GM19328 (cell line): ENCODE measurements around the gene BCKDK.
"Not testable (repeated sequence)": the region's sequence is repeated elsewhere in the genome, so short reads cannot be mapped to it uniquely, and the experiment has no call there.

Experiments
- ATAC-seq: cut with Tn5 transposase; IDR thresholded peaks from one replicate; pipeline ENCODE4 v1.9.1; 2021; ENCODE audit warnings: mild to moderate bottlenecking, moderate library complexity; ENCODE audit not compliant: unreplicated experiment

Gene BCKDK

DNA sequence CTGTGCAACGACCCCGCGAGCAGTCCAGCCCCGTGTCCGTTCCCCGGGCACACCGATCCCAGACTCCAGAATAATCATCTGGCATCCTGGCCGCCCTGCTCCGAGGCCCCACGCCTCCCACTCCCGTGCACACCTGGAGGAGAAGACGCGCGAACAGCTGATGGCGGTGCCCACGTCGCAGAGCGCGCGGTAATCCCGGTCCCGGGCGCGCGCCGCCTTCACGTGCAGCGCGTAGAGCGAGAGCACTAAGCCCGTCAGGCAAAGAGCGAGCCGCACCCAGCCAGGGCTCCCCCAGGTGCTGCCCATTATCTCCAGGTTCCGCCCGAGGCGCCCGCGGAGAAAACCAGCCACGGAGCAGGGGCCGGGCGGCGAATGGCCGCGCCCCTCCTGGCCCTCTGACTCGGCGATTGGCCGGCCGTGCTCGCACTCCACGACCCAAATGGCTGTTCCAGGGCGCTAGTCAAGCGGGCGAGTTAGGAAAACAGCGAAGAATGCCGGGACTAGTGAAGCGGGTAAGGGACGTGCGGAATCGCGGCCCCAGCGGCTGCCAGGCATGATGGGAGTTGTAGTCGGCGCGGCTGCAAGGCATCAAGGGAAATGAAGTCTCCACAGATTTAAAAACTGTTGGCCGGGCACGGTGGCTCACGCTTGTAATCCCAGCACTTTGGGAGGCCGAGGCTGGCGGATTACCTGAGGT lies 13.6 kb upstream of the BCKDK start, which contains the start of gene VKORC1:
Gene VKORC1, minus strand, starts transcription at position 374 of the 697 bp plus-strand sequence. Its CDS starts 68 bp downstream, at position 306.
- peak; percentile 61 for ATAC-seq

DNA sequence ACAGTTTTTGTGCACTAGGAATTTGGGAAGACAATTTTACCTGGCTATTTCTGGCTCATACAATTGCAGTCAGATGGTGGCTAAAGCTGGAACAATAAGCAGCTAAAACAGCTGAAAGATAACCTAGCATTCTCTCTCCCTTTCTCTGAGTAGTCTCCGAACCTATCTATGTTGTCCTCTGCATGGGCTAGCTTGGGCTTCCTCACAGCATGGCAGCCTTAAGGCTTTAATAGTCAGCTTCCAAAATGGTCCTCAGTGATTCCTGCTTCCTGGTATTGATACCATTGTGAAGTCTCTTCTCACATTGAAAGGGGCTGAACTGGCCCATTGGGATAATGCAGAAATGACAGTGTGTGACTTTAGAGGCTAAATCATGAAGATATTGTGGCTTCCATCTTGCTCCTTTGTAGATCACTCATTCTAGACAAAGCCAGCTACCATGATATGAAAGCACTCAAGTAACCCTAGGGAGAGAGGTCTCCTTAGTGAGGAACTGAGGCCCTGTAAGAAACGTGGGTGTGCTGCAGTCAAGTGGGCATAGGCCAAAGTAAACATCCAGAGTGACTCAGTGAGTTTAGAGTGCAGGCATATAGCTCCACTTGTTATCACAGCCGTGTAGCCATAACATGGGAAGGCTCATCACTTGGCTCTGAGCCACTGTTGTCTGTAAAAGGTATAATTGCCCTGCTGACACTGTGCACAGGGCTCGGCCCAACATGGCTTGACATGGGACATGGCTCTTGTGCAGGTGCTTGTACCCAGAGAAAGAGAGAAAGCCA lies 8.1 kb upstream of the BCKDK start:
- ATAC-seq: no peak

DNA sequence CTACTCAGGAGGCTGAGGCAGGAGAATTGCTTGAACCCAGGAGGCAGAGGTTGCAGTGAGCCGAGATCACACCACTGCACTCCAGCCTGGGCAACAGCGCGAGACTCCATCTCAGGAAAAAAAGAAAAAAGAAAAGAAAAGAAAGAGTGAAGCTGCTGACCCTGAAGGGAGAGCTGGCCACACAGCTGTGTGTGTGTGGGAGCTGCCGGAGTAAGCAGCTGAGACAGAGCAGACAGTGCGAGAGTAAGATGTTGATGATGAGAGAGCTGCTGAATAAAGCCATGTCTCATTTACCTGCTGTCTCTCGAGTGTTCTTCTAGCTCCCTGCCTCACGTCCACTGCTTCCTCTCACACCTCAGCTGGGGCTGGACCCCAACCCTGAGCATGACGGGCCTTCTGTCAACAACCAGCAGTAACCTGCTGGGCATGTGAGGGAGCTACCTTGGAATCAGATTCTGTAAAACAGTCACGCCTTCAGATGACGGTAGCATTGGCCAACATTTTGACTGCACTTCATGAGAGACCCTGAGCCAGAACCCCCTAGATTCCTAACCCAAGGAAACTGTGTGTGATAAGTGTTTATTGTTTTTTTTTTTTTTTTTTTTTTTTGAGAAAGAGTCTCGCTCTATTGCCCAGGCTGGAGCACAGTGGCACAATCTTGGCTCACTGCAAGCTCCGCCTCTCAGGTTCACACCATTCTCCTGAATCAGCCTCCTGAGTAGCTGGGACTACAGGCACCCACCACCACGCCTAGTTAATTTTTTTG lies 7.1 kb upstream of the BCKDK start:
- ATAC-seq: not testable (repeated sequence)

DNA sequence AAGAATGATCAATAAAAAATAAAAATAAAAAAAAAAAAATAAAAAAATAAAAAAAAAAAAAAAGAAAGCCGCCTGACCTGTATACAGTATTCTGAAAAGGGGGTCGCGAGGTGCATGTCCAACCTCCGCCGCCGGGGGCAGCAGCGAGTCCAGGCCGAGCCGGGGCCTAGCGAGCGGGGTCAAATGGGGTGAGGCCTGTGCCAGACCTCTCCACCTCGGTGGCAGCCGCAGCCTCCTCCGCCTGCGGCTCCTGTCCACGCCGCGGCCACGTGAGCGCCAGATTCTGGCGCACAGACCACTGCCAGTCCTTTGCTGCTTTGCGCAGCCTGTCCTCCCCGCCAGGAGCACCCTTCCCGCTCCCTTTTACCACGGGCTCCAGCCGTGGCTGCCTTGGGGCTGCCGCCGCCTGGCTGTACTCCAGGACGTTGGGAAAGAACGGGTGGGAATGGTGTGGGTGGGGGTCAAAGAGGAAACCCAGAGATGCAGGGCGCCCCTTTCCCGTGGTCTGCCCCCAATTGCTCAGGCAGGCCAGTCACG lies 2.4 kb upstream of the BCKDK start:
- ATAC-seq: no peak

GRCh38 chr16:31106509-31107464 lies 1.4 kb upstream of the BCKDK start:
- ATAC-seq: no peak

GRCh38 chr16:31107465-31107867 lies 720 bp upstream of the BCKDK start:
- ATAC-seq: no peak

GRCh38 chr16:31108794-31109558 lies 790 bp downstream of the BCKDK start:
- no peak for ATAC-seq

DNA sequence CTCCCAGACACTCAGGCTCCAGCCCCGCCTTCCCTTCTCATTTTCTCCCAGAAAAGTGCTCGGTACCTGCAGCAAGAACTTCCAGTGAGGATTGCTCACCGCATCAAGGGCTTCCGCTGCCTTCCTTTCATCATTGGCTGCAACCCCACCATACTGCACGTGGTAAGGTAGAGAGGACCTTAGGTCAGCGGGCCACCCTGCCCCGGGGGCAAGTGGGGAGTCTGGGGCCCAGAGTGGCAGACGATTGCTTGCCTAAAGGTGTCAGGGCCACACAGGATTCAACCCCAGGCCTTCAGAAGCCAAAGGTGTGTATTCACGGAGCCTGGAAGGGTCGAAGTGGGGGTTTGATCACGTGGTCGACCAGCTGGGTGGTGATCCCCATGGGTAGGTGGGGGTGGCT lies 1.4 kb downstream of the BCKDK start:
- no peak for ATAC-seq

- ATAC-seq: no peak
Observed at GRCh38 chr16:31110106-31111034, 2.2 kb downstream of the BCKDK start.

DNA sequence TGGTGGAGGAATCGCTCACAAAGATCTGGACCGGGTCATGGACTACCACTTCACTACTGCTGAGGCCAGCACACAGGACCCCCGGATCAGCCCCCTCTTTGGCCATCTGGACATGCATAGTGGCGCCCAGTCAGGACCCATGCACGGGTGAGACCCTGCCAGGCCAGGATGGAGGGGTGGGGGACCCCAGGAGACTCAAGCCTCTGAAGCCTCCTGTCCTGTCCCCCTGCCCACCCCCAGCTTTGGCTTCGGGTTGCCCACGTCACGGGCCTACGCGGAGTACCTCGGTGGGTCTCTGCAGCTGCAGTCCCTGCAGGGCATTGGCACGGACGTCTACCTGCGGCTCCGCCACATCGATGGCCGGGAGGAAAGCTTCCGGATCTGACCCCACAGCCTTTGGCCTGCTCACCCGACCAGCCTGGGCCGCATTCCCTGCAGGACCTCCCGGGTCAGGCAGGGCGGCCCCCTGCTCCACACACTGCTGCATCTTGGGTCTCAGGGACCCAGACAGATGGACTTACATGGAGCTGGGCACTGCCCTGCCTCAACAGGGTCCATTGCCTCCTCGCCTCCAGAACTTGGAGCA lies 3.8 kb downstream of the BCKDK start:
- no peak for ATAC-seq

DNA sequence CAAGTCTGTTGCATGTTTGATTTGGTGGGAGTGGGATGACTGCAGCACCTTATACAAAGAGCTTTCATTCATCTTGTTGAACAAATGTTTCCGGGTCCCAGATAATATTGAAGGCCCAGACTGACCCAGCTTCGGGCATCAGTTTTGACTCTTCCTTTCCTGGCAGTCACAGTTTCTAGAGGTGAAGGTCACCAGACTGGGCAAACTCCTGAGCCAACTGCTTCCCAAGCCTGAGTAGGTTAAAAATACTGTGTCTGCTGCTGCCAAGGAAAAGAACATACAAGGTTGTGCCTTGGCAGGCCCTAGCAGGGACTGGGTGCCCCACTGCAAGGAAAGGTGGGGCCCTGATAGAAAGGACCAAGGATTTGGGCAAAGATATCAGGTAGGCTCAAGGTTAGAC lies 4.5 kb downstream of the BCKDK start:
- ATAC-seq: no peak

DNA sequence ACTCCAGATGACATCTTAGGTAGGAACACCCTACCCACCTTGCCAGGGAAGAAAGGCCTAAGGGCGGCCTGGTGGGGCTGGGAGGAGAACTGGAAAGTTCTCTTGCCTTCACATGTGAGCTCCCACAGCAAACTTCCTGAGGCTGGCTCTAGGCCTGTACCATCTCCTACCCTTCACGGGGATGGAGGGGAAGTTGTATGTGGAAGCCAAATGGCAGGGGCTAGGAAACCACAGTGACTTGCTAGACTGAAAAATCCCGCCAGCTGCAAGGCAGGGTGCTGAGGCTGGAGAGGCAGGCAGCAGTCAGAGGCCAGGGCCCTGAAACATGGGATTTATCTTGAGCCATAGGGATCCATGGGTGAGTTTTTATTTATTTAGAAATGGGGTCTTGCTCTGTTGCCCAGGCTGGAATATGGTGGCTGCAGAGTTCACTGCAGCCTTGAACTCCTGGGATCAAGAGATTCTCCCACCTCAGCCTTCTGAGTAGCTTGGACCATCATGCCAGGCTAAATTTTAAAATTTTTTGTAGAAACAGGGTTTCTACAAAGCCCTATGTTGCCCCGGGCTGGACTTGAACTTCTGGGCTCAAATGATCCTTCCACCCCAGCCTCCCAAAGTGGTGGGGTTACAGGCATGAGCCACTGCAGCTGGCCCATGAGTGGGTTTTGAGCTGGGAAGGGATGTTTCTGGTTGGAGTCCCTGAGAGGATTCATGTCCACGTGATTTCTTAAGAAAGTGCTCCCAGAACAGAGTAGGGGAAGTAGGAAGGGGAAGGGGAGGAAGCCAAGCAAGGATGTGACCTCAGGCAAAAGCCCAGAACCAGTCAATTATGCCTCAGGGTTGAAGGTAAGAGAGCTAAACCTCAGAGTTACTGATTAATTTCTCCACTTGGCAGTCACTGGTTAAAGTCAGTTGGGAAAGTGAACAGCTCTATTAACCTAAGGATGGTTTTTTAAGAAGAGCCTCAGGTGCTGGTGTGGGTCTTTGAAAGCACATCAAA lies 5.2 kb downstream of the BCKDK start:
- ATAC-seq: no peak

DNA sequence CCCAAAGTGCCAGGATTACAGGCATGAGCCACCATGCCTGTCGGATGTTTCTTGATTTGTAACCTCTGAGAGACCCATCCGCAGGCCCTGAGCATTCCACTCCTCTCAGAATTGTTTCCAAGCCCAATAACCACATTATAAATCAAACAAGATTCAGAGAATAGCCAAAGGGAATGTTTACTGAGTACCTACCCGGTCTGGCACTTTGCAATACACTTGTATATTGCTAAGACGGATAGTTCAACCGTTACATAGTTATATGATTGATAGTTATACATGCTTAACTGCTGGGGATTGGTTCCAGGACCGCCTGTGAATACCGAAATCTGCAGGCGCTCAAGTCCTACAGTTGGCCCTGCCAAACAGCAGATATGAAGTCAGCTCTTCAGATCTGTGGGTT lies 6.3 kb downstream of the BCKDK start:
- ATAC-seq: no peak

- peak; percentile 89 for ATAC-seq
Observed at GRCh38 chr16:31117384-31118222, 9.4 kb downstream of the BCKDK start, which contains the start of gene KAT8. Gene KAT8 (plus strand): TSS chr16:31117664. CDS start chr16:31117682, 18 bp downstream.

DNA sequence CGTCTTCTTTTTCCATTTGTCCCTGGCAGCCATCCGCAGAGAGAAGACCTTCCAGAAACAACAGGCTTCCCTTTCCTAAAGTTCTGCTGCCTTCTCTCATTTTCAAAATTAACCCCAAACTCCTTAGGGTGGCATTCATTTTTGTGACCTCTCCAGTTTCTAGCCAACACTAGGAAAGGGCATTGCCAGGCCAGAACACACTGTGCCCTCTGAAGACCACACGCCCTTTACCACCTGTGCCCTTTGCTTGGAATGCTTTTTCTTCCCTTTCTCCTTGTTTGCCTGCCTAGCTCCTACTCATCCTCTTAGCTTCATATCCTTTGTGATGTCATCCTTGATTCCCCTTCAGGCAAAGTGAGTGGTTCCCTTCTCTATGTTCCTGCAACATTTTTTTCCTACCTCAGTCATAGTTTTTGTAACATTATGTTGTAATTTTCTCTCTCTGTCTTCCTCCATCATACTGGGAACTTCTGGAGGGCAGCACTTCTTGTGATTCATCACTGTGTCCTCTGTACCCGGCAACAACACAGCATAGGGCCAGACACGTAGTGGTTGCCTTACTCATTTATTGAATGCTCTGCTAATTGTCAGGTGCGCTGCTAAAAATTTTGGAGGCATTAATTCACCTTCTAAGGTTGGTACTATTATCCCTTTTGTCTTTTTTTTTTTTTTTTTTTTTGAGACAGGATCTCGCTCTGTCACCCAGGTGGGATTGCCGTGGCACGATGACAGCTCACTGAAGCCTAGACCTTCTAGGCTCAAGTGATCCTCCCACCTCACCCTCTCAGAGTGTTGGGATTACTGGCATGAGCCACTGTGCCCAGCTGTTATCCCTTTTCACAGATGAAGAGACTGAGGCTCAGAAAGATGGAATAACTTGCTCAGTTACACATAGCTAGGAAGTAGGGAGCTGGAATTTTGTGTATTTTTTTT lies 10.3 kb downstream of the BCKDK start:
- ATAC-seq: no peak
